GM18907 (cell line): ENCODE data around the gene BTLA.
"Not testable (repeated sequence)": the region's sequence is repeated elsewhere in the genome, so short reads cannot be mapped to it uniquely, and the experiment has no call there.

Experiments
- ATAC-seq: cut with Tn5 transposase; IDR thresholded peaks from one replicate; pipeline ENCODE4 v1.9.1; 2021; ENCODE audit warnings: mild to moderate bottlenecking, moderate library complexity; ENCODE audit not compliant: unreplicated experiment

BTLA gene

GRCh38 chr3:112456147-112456546, 43.1 kb downstream of the BTLA start:
- no peak for ATAC-seq

DNA sequence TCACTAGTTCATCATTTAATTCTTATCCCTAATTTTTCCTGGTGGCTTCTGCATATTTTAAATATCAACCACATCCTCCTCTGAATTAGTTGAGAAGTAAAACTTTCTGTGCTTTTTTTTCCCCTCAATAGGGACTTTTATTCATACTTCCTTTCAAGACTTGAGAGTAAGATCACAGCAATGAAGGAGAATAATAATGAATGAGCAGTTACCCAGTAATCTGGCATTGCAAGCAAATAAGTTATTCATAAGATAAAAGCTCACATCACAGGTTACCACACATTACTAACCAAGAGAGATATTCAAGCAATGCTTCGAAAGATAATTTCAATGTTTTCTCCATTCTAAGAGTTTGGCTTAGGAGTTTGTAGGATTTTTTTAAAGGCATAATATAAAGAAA, 50.3 kb downstream of the BTLA start:
- no peak for ATAC-seq

GRCh38 chr3:112446343-112446742, 52.9 kb downstream of the BTLA start:
- no peak for ATAC-seq

DNA sequence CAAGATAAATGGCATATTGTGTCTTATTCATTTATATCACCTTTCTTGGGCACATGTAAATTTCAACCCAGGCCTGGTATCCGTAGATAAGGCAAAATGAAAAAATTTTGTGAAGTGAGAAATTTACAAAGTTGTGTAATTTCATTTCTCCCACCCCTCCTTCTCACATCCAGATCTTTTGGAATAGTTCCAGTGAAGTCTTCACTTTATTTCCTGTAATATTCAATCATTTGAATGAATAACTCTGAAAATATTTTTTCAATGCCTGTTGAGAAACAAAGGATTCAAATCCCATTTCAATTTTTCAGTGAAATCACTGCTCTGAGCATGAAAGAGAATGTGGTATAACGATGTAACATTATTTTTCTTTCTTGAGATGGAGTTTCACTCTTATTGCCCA, 53.4 kb downstream of the BTLA start:
- no peak for ATAC-seq

GRCh38 chr3:112437146-112438022, 61.9 kb downstream of the BTLA start:
- peak; percentile 51 for ATAC-seq

DNA sequence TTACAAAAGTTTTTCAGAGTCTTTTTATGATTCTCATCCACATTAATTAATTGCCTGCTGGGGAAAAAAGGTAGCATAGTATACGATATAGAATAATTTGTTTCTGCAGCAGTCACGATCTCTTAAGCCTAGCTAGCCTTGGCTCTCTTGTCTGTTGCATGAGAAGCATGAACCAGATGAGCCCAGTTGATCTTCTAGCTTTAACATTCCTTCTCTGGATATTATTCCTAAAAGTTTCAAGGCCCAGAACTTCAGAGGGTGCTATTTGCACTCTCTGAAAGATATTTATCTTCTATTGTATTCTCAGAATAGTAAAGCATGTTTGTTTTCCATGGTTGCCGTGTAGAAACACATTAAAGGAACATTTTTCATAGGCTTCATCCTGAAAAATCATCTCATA, 69.3 kb downstream of the BTLA start:
- ATAC-seq = no peak

GRCh38 chr3:112427123-112427522, 72.1 kb downstream of the BTLA start:
- no peak for ATAC-seq

- ATAC-seq = peak; percentile 57
These were observed 73.2 kb downstream of the BTLA start for GRCh38 chr3:112425858-112426750.

- no peak for ATAC-seq
These were observed 73.9 kb downstream of the BTLA start for GRCh38 chr3:112425382-112425781.

DNA sequence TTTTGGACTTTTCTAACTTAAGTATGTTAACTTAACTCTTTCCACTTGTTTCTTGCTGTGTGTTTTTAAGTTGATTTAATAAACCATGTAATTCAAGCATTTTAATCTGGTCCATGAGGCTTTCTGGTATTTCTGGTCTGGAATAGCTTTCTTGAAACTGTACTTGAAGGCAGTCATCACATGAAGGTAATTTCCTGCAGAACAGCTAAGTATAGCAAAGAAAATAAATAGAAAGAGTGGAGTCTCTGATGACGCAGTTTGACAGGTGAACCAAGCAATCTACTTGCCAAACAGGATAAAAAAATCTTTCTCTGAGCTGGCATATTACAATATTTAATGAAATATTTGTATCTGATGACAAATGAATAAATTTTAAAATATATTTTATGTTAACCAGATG, 74.9 kb downstream of the BTLA start:
- ATAC-seq = no peak

DNA sequence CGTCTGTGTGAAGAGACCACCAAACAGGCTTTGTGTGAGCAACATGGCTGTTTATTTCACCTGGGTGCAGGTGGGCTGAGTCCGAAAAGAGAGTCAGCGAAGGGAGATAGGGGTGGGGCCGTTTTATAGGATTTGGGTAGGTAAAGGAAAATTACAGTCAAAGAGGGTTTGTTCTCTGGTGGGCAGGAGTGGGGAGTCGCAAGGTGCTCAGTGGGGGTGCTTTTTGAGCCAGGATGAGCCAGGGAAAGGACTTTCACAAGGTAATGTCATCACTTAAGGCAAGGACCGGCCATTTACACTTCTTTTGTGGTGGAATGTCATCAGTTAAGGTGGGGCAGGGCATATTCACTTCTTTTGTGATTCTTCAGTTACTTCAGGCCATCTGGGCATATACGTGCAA, 76.4 kb downstream of the BTLA start:
- not testable (repeated sequence) for ATAC-seq

DNA sequence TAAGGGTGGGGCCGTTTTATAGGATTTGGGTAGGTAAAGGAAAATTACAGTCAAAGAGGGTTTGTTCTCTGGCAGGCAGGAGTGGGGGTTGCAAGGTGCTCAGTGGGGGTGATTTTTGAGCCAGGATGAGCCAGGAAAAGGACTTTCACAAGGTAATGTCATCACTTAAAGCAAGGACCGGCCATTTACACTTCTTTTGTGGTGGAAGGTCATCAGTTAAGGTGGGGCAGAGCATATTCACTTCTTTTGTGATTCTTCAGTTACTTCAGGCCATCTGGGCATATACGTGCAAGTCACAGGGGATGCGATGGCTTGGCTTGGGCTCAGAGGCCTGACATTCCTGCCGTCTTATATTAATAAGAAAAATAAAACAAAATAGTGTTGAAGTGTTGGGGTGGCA, 80.7 kb downstream of the BTLA start:
- ATAC-seq = not testable (repeated sequence)

- ATAC-seq = no peak
These were observed 81.5 kb downstream of the BTLA start for GRCh38 chr3:112417696-112418318.

- no peak for ATAC-seq
These were observed 82.7 kb downstream of the BTLA start for GRCh38 chr3:112416391-112417212.

- ATAC-seq = no peak
These were observed 83.9 kb downstream of the BTLA start for GRCh38 chr3:112415390-112415789.
